Stimulated activated CD4-positive, alpha-beta T cell treated with anti-CD3 and anti-CD28 coated beads, Interleukin-4, amount 100 ng/mL, for 24 hours (primary cell): Measurements from ENCODE around the gene CRYBG1.
"Not testable (repeated sequence)": the region's sequence is repeated elsewhere in the genome, so short reads cannot be mapped to it uniquely, and the experiment has no call there.

Source experiments
- DNase-seq: peaks from one replicate; pipeline ENCODE4 v3.0.0-alpha.2; 2020

Gene CRYBG1

GRCh38 chr6:106528521-106528920, 168.0 kb downstream of the CRYBG1 start:
- DNase-seq: no peak

DNA sequence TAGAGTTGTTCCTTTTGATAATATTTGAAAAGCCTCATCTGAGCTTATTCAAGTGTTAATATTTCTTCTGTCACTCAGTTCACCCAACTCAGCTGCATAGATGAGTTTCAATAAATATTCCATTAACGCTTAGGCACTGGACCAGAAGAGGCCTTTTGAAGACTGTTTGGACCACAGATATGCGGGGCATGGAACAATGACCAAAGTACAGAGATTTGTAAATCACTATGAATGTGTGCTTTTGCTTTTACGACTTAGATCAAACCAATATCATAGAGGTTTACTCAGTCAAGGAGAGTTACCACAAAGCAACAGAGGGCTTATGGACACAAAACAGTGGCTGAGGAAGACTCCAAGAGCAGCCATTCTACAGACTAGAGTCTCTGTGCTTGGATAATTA, 168.9 kb downstream of the CRYBG1 start:
- no peak for DNase-seq

DNA sequence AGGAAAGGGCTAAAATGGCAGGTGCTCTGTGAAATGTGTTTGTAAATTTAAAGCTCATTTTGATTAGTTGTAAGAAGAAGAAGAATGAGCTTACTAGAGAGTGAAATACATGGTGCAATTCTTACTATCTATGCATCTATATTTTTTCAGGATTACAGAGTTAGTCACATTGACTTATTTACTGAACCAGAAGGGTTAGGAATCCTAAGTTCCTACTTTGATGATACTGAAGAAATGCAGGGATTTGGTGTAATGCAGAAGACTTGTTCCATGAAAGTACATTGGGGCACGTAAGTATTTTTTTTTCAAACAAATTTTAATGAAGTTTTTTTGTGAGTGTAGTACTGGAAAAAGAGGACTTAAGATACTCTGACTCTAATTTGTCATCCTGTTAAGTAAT, 169.5 kb downstream of the CRYBG1 start:
- no peak for DNase-seq

DNA sequence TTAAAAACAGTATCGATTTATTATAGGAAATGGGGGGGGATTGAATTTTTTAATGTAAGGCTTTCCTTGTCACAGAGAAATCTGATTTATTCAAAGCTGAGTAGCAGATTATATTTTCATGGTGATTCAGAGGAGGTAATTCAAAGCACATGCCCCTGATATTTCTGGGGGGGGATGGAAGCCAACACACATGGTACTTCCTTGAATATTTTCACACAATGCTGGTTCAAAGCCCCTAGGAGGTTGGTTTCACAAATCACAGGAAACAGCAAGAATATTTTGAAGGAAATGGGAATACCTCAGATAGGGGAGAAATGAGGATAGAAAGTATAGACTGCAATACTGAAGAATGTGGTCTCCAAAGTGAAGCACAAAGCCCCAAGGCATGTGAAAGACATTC, 170.0 kb downstream of the CRYBG1 start:
- DNase-seq: no peak

GRCh38 chr6:106533054-106533453, 172.5 kb downstream of the CRYBG1 start:
- no peak for DNase-seq

DNA sequence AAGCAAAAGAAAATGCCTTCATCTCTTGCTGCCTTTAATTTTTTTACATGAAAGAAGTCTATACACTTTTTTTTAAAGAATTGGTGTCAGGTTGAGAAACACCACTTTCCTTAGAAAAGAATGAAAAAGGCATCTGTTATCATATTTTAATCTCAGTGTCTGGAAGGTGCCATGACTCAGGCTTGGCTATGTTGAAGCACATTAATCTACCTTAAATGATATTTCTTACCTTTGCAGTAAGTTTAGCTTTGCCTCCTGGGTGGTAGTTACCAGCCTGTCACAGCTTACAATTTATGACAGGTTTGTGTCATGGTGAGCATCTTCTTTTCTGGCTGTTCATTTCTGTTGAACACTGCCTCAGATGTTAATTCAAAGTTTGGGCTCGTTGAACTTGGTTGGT, 173.5 kb downstream of the CRYBG1 start:
- DNase-seq: no peak

DNA sequence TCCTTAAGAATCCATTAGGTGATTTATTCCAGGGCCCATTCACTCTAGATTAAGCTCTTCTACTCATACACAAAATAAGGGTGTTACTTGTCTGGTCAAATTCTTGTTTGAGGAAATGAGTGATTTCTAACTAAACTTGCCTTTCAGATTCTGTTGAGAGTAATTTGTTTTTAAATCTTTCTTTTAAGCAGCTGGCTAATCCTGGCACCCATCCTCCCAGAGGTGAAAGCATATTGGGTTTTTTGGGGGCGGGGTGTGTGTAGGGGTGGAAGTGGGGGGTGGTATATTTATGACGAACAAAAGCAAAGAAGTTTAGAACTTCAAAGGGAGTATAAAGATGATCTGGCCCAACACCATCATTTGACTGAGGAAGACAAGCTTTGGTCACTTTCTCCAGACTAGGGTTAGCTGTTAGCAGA, 174.1 kb downstream of the CRYBG1 start:
- peak; percentile 77 for DNase-seq

GRCh38 chr6:106535012-106535411, 174.5 kb downstream of the CRYBG1 start:
- DNase-seq: no peak

DNA sequence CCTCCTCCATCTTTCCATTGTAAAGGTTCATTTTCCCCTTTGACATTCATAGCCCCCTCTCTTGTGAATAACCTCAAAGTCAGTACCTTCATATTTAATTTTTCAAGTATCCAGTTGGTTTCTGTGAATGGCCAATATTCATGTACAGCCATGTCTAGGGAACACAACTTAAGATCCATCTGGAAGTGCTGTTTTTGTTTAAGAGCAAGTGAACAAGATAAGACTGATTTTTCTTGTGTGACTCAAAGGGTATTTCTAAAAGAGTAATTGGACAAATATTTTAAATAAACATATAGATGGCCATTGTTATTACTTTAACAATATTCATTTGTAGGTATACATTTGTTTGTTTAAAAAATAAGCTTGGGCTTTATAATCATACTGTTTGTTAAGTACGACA, 175.8 kb downstream of the CRYBG1 start:
- no peak for DNase-seq

DNA sequence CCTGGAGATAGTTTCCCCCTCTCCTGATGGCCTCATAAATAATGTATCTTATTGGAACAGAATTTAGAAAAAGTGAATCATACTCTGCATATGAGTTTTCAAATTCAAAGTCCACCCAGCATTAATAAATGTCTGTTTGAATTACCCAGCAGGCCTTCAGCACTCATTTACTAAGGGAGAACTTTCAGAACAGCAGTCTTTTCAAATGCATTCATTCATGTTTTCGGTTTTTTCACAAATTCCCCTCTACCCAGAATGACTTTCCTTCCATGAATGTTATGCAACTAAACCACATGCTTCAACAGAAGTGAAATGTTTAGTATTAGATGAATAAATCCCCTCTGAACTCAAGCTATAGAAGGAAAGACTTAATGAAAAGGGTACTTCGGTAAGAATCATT, 176.3 kb downstream of the CRYBG1 start:
- DNase-seq: no peak

DNA sequence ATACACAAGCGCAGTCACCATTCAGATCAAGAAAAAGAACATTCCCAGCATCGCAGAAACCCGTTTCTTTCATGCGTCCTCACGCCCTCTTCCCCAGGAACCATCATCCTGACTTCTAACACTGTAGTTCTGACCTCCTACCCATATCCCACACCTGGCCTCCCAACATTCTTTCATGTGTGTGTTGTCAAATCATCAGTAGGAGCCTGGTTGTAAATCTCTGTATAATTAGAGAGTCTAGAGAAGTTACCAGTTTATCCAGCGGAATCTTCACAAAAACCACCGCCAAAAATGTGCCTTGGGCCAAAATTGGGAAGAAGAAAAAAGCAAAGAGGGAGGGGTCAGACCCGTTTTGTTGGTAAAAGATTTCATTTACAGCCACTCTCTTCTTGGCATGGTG, 177.1 kb downstream of the CRYBG1 start:
- DNase-seq: no peak

DNA sequence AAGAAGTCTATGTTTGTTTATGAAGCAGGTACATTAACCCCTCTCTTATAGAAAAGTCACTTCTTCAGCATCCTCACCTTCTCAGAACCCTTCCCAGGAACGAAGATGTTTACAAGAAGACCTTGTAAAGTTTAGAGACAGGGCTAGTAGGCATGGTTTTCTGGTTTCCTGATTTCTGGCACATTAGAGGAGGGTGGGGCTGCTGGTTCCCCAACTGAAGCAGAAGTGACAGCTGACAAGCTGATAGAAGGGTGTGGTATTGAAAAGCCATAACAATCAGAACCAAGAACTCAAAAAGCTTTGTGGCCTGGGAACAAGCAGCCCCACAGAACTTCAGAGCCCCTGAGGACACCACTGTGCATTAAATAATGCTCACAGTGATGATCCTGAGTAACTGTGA, 177.6 kb downstream of the CRYBG1 start:
- DNase-seq: no peak

DNA sequence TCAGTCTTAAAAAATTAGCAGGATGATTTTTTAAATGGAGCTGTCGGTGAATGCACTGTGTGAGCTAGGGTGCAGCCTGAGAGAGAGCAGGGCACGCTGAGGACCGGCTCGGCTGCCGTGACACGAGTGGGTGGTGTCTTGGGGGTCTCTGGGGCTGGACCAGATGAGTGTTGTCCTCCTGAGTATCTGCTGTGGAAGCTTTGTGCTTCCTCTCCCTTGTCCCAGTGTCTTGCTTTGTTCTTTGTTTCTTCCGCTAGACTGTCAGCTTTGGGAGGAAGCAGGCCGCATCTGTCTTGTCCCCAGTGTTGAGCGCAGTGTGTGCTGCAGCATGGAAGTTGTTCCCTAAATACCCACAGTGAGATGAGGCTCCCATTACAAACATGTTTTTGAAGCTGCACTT, 179.4 kb downstream of the CRYBG1 start:
- DNase-seq: no peak

GRCh38 chr6:106540432-106540831, 179.9 kb downstream of the CRYBG1 start:
- no peak for DNase-seq

GRCh38 chr6:106540907-106541306, 180.4 kb downstream of the CRYBG1 start:
- no peak for DNase-seq

DNA sequence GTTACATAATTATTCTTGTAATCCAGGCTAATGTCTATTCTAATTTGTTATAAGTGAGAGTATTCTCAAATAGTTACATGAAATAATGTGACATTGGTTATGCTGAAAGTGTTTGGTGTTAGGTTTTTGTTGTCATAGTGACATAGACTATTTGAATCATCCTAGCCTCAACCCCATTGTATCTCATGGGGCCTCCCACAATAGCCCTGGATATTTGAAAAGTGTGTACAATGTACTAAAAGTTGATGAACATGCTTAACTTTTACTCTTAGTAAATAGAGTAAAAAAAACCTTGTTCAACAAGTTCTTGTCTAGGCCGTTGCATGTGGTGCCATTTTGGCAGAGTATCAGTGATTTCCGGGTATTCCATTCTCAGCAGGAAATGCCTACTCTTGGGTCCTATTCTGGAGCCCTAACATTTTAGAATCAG, 185.8 kb downstream of the CRYBG1 start:
- no peak for DNase-seq

GRCh38 chr6:106546691-106547414, 186.3 kb downstream of the CRYBG1 start:
- DNase-seq: peak; percentile 38

- DNase-seq: peak; percentile 27
Observed at GRCh38 chr6:106547601-106548453, 187.3 kb downstream of the CRYBG1 start.

DNA sequence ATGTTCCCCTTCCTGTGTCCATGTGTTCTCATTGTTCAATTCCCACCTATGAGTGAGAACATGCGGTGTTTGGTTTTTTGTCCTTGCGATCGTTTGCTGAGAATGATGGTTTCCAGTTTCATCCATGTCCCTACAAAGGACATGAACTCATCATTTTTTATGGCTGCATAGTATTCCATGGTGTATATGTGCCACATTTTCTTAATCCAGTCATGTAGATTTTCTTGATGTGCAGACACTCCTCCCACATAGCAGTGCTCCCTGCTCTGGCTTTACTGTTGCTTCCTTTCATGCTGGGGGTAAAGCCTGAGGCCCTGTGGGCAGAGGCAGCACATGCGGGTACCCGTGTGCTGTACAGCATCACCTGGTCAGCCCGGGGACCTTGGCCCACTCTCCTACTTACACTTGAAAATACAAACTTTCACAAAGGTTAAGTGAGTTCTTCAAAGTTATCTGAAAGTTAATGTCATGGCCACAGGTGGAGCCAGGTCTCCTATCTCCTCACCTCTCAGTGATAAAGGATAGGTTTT, 188.5 kb downstream of the CRYBG1 start:
- not testable (repeated sequence) for DNase-seq

DNA sequence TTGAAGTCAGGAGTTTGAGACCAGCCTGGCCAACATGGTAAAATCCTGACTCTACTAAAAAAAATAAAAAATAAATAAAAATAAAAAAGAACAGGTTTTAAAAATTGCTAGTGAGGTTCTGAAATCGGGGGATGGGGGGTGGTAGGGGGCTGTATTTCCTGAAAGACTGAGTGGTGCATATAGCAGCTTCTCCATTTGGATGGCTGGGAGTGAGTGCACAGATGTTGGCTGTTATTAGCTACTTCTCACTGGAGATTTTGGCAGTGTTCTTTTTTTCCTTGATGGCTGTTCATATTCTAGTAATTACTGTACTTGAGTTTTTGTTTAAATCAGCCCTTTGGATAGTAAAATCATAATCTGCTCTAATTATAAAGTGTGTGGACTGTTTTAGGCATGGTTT, 189.0 kb downstream of the CRYBG1 start:
- DNase-seq: no peak

GRCh38 chr6:106551155-106551554, 190.6 kb downstream of the CRYBG1 start:
- no peak for DNase-seq

DNA sequence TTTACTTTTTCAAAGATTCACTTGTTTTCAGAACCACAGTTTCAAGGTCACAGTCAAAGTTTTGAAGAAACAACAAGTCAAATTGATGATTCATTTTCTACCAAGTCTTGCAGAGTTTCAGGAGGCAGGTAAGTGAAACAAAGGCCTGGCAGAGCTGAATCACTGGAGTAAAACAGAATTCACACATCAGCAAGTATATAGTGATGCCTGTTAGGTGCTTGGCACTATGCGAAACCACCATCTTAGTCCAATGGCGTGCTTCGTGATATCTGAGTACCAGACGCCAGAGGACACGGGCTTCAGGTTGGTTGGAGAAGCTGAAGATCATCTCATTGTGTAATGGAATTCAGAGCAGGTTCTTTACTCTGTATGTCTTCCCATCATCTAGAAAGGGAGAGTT, 192.9 kb downstream of the CRYBG1 start:
- DNase-seq: peak; percentile 53

- no peak for DNase-seq
Observed at GRCh38 chr6:106555767-106556166, 195.2 kb downstream of the CRYBG1 start.

GRCh38 chr6:106556368-106556960, 195.9 kb downstream of the CRYBG1 start:
- DNase-seq: no peak
